Measurements from ENCODE around the gene HIPK2. TPM values are rescaled to one million over a fixed set of nuclear protein-coding genes. Genes with fewer than 3 reads are reported as not detected.

The HIPK2 gene
- total RNA-seq, 1 donor from 2014 or later = 75.8 TPM

GRCh38 chr7:139738101-139738489 is 39.7 kb downstream of the HIPK2 start:
- H3K4me1 Mint-ChIP-seq = peaks cover 8% of the 10 kb centered on the region
- peak overlapping the region; percentile 31 for H3K27ac Mint-ChIP-seq
- DNase-seq (ENCODE audit: low spot score in 2 of 2, unreplicated experiment in 2 of 2) = no peak
- no peak overlapping the region for H3K4me3 Mint-ChIP-seq
- TF ChIP-seq, protein P1, sequence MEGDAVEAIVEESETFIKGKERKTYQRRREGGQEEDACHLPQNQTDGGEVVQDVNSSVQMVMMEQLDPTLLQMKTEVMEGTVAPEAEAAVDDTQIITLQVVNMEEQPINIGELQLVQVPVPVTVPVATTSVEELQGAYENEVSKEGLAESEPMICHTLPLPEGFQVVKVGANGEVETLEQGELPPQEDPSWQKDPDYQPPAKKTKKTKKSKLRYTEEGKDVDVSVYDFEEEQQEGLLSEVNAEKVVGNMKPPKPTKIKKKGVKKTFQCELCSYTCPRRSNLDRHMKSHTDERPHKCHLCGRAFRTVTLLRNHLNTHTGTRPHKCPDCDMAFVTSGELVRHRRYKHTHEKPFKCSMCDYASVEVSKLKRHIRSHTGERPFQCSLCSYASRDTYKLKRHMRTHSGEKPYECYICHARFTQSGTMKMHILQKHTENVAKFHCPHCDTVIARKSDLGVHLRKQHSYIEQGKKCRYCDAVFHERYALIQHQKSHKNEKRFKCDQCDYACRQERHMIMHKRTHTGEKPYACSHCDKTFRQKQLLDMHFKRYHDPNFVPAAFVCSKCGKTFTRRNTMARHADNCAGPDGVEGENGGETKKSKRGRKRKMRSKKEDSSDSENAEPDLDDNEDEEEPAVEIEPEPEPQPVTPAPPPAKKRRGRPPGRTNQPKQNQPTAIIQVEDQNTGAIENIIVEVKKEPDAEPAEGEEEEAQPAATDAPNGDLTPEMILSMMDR (IDR thresholded peaks at IDR 0.05; ENCODE audit: unreplicated experiment) = no peak
- H3K36me3 Mint-ChIP-seq = peaks cover 5% of the 10 kb centered on the region
- H3K9me3 Mint-ChIP-seq = no peaks in the 10 kb centered on the region
- H3K27me3 Mint-ChIP-seq (ENCODE audit: low read depth) = no peaks in the 10 kb centered on the region

DNA sequence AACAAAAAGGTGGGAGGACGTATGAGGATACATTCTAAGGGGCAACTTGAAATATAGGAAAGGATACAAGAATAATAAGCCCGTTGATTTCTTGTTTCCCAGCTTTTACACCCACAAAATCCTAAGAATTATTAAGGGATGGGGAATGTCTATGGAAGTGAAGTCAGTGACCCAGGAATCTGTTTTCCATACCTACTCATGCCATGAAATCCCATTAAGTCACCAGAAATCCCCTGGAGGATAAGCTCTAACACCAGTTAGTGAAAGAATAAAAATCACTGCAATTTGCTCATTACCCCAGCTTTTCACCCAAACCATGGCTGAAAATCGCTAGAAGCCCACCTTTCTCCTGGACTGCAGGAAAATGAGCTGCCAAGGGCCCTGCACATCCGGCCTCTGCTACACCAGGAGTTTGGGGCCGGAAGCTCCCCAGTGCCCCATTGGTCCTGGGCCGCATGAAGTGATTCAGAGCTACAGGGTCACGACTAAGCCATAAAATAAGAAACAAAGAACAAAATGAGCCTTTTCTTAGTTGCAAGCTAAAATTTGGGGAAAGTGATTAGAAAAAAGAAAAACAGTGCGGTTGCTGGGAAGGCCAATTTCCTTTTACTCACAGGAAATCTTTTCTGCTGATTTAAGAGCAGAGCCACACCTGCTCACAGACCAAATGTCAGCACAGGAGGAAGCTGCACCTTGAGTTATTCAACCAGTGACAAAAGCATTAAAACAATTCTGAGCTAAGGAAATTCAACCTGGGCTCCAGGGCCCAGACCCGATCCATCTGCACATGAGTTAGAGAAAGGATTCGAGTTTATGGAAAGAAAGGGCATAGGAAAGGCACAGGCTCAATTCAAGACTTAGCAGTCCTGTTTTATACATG is 40.3 kb downstream of the HIPK2 start:
- H3K4me3 Mint-ChIP-seq = no peak overlapping the region
- TF ChIP-seq, protein P1 (IDR thresholded peaks at IDR 0.05; ENCODE audit: unreplicated experiment) = no peak
- H3K27ac Mint-ChIP-seq = no peak overlapping the region
- peaks cover 5% of the 10 kb centered on the region for H3K36me3 Mint-ChIP-seq
- peaks cover 8% of the 10 kb centered on the region for H3K4me1 Mint-ChIP-seq
- no peak for DNase-seq (ENCODE audit: low spot score in 2 of 2, unreplicated experiment in 2 of 2)
- no peaks in the 10 kb centered on the region for H3K27me3 Mint-ChIP-seq (ENCODE audit: low read depth)
- H3K9me3 Mint-ChIP-seq = no peaks in the 10 kb centered on the region

DNA sequence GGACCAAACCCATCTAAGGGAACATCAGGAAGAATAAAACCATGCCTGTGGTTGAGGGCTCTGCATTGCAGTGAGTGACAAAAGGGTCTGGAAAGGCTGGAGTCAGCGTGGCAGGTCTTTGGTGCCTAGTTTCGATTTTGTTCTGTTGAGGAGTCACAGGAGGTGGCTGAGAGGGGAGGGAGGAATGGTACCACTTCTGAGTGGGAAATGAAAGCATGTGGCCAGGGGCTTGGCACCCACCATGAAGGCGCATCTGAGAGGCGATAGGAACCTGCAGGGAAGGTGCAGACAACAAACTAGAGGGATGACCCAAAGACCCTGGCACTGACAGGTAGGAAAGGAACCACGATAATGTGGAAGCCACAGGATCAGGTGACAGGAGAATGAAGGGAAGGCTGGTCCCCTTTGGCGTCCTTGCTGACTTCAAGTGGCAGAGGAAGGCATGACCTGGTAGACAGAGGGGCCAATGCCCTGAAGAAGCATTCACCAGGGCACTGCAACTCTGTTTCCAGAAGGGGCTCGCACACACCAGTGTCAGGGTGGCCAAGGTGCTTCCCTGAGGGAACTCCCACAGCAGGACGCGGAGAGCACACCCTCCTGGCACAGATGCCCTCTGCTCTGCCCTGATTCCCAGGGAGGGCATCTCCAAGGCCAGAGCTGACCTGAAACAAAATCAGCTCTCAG is 41.7 kb downstream of the HIPK2 start:
- Mint-ChIP-seq H3K4me3 (no peak overlapping the region), H3K27ac (no peak overlapping the region), H3K9me3 (no peaks in the 10 kb centered on the region), H3K36me3 (peaks cover 5% of the 10 kb centered on the region), H3K4me1 (peaks cover 11% of the 10 kb centered on the region), H3K27me3 (ENCODE audit: low read depth) (no peaks in the 10 kb centered on the region)
- TF ChIP-seq, protein P1 (IDR thresholded peaks at IDR 0.05; ENCODE audit: unreplicated experiment) = no peak
- DNase-seq (ENCODE audit: low spot score in 2 of 2, unreplicated experiment in 2 of 2) = no peak

DNA sequence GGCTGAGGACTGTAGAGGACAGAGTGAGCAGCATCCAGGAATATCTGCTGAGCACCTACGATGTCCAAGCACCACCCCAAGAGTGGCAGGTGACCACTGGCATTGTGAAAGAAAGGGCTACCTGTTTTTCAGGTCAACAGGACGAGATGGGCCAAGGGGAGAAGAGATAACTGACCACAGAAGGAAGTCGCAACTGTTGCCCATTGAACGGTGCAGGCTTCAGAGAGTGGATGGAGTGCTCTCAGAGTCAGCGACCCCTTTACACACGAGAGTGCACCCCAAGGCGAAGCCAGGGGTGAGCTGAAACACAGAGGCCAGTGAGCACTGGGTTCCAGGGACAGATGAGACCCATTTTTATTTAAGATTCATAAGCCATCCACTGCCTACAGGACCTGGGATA is 42.3 kb downstream of the HIPK2 start:
- H3K27ac Mint-ChIP-seq = no peak overlapping the region
- TF ChIP-seq, protein P1 (IDR thresholded peaks at IDR 0.05; ENCODE audit: unreplicated experiment) = no peak
- DNase-seq (ENCODE audit: low spot score in 2 of 2, unreplicated experiment in 2 of 2) = no peak
- H3K4me1 Mint-ChIP-seq = peaks cover 12% of the 10 kb centered on the region
- H3K9me3 Mint-ChIP-seq = no peaks in the 10 kb centered on the region
- no peak overlapping the region for H3K4me3 Mint-ChIP-seq
- no peaks in the 10 kb centered on the region for H3K27me3 Mint-ChIP-seq (ENCODE audit: low read depth)
- H3K36me3 Mint-ChIP-seq = peaks cover 5% of the 10 kb centered on the region

DNA sequence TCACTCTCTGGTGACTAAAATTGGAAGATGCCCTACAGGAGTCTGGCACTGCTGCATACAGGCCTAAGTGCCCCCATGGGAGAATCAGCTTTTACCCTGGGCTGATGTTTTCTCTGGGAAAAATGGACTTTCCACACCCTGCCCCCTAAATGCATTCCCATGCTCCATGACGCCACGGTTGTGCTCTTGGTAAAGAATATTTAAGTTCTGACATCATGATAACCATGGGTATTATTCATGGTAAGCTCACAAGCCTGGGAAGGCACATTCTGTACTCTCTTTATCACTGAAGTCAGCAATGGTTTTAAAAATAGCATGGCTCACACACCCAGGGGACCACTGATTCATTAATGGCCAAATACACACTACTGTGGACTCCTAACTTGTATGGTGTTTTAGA is 43.4 kb downstream of the HIPK2 start:
- no peak for DNase-seq (ENCODE audit: low spot score in 2 of 2, unreplicated experiment in 2 of 2)
- Mint-ChIP-seq H3K9me3 (no peaks in the 10 kb centered on the region), H3K27me3 (ENCODE audit: low read depth) (no peaks in the 10 kb centered on the region), H3K36me3 (peaks cover 11% of the 10 kb centered on the region), H3K4me1 (peaks cover 12% of the 10 kb centered on the region), H3K27ac (no peak overlapping the region), H3K4me3 (no peak overlapping the region)
- TF ChIP-seq, protein P1 (IDR thresholded peaks at IDR 0.05; ENCODE audit: unreplicated experiment) = no peak

Measured in mesothelial cell of epicardium (in vitro differentiated cells).